HG03139 (cell line): ENCODE results near the gene EVPL.
A peak's percentile ranks its signal among the peaks of the same experiment; 100 is the strongest.
"Not testable (repeated sequence)": the region's sequence is repeated elsewhere in the genome, so short reads cannot be mapped to it uniquely, and the experiment has no call there.

Source experiments
- ATAC-seq: cut with Tn5 transposase; IDR thresholded peaks from one replicate; pipeline ENCODE4 v1.9.1; 2021; ENCODE audit not compliant: unreplicated experiment

EVPL gene

DNA sequence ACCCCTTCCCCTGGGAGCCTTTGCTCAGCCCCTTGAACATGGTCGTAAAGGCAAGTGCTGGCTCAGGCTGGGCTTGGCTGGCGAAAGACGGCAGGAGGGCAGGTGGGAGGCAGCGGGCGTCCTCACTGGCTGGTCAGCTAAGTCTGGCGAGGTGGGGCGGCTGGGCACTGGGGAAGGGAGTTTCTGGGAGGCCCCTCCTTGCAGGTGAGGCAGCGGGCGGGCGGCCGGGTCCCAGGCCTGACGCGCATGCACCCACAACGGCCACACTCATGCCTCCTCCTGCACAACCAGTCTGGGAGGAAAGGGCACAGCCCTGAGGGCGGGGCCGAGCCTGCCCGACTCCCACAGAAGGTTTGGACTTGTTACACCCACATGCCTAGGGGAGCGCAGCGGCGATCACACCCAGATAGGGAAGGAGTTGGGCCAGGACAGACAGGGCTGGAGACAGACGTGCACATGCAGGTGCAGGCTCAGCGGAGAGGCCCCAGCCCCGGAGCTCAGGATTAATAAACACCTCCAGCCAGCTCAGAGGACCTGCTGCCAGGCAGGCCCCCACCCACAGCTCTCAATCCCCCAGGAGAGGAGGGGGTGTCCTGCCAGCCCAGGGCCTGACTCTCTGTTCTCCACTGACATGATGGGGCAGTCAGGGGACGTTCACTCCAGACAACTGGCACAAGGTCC is at the start of gene EVPL:
TSS of gene EVPL (minus strand) at position 148 of the 681 bp plus-strand sequence. CDS start at position 40, 108 bp downstream.
- no peak for ATAC-seq

- ATAC-seq, result no peak
Measured at GRCh38 chr17:76076146-76076764, 49.1 kb upstream of the EVPL start.

DNA sequence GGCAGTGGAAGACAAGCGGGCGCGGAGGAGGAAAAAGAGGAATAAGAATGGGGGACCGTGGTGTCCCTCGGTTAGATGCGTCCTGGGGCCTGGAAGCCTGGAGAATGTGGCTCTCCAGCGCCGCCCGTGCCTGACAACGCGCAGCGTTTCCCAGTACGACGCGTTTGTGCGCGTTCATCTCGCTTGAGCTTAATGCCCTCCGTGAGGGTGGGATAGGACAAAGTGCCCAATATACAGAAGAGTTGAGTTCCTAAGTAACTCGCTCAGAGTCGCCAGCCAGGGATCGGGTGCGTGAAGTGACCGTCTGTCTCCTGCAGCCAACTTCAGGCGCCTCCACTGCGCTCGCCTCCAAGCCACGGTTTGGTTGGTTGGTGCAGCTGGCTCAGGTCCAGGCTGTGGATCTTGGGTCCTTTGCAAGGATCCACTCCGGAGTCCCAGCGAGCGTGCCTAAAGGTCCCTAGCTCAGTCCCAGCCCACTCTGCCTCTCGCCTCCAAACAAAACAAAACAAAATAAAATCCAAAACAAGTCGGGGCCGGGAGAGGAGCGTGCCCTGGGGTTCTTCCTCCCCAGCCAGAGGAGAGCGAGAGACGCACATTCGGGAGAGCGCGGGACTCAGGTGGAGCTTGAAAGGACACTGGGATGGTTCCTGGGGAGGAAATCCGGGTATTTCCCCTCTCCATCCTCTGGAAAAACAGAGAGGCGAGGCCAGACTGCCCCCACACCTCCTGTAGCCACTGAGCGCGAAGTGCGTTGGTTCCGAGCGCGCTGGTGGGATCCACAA is 48.4 kb upstream of the EVPL start:
- no peak for ATAC-seq

DNA sequence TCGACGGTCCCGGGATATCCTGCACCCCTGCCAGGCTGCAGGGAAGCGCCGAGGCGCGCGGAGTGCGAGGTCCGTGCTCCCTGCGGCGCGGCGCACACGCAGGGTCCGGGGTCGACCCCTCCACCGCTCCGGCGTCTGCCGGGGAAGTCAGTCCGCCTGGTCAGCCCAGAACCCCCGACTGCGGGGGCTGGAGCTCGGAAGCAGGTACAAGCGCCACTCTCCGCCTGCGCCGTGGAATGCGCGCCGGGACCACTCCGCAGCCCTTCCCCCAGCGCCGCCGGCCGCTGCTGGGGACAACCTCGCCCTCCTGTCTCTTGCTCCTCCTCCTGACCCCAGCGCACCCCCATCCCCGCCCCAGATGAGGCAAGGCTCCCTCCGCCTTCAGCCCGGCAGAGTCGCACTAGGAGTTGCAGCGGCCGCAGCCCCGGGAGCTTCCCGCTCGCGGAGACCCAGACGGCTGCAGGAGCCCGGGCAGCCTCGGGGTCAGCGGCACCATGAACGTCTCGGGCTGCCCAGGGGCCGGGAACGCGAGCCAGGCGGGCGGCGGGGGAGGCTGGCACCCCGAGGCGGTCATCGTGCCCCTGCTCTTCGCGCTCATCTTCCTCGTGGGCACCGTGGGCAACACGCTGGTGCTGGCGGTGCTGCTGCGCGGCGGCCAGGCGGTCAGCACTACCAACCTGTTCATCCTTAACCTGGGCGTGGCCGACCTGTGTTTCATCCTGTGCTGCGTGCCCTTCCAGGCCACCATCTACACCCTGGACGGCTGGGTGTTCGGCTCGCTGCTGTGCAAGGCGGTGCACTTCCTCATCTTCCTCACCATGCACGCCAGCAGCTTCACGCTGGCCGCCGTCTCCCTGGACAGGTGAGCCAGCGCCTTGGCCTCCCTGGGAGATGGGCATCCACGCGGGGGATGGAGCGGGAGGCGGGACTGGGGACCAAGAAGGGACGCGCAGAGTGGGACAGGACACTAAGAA is 47.6 kb upstream of the EVPL start, which contains the start of gene GALR2:
TSS of gene GALR2 (plus strand) at position 392 of the 974 bp plus-strand sequence. CDS start at position 495, 103 bp downstream.
- ATAC-seq, result no peak

- ATAC-seq, result peak; percentile 82
Measured at GRCh38 chr17:76072148-76072858, 45.2 kb upstream of the EVPL start, which contains the start of gene SRP68. Gene SRP68, minus strand, starts transcription at chr17:76072517. Its CDS starts 26 bp downstream, at chr17:76072491.

GRCh38 chr17:76071531-76072147 is 44.5 kb upstream of the EVPL start:
- ATAC-seq, result no peak

DNA sequence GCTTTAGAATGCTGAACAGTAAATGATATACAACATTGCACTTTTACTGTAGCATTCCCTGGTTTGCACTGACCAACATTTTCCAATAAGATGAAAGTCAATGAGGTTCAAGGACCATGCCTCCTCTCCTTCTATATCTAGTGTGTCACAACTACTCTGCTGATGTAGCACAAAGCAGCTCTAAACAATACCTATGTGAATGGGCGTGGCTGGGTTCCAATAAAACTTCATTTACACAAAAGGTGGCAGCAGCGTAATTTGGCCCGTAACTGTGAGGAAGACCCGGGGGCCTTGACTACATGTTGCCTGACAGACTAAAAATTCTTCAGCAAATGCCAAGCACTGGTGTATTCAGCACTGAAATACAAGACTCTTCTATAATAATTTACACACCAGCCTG is 38.7 kb upstream of the EVPL start:
- ATAC-seq, result no peak

DNA sequence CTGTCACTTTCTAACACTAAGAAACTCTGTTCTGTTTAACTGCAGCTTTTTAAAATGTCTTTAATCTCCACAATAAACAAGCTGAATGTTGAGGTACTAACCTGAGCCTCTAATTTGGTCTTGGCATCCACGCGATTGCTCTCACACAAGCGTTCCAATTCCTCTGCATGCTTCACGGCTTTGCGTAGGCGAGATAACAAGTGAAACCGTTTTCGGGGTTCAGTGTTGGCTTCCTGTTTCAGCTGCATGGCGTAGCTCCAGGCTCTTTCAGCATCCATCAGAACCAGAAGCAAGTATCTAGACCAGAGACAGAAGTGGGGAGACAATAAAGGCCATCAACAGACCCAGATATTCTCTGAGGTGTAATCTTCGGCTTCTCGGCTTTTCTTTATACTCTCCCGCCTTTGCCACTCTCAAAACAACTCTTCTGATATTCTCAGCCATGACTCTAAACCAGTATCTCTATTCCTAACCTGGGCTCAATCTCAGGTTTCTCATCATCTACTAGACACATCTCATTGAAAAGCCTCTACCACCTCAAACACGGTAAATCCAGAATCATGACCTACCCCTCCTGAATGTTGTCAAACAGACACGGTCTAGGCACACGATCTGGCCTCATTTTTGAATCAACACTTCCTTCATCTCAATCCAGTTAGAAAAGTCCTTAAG is 36.9 kb upstream of the EVPL start:
- no peak for ATAC-seq

- ATAC-seq, result not testable (repeated sequence)
Measured at GRCh38 chr17:76058264-76058663, 31.2 kb upstream of the EVPL start.

DNA sequence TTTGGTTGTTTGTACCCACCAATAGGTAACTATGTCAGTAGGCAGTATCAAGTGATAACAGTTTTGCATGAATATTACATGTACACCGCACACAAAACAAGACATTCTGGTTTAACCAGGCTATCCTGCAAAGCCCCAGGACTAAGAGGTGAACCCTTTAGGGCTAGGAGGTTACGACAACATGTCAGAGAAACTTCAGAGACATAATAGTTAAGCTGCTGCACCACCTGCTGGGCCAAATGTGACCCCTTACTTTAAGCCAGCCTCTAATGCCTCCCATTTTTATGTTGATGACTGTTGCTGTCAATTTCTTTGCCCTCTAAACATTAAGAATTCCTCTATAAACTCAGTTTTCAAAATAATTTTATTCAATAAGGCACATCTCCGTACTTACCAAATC is 29.8 kb upstream of the EVPL start:
- no peak for ATAC-seq

DNA sequence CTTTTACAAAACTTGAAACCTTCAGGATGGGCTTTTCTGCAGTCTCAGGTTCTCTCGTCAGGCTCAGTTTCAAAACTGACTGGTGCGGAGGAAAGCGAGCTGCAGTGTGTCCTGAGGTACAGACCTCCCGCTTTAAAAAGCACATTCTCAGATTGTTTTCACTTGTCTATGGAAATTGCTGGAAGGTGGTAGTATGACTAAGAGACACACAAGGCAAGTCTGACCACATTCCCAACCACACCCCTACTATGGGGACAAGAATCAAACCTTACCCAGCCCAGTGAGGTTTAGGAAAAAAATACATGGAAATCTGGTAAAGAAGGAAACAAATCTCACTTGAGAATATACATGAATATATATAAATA is 27.0 kb upstream of the EVPL start:
- ATAC-seq, result no peak

DNA sequence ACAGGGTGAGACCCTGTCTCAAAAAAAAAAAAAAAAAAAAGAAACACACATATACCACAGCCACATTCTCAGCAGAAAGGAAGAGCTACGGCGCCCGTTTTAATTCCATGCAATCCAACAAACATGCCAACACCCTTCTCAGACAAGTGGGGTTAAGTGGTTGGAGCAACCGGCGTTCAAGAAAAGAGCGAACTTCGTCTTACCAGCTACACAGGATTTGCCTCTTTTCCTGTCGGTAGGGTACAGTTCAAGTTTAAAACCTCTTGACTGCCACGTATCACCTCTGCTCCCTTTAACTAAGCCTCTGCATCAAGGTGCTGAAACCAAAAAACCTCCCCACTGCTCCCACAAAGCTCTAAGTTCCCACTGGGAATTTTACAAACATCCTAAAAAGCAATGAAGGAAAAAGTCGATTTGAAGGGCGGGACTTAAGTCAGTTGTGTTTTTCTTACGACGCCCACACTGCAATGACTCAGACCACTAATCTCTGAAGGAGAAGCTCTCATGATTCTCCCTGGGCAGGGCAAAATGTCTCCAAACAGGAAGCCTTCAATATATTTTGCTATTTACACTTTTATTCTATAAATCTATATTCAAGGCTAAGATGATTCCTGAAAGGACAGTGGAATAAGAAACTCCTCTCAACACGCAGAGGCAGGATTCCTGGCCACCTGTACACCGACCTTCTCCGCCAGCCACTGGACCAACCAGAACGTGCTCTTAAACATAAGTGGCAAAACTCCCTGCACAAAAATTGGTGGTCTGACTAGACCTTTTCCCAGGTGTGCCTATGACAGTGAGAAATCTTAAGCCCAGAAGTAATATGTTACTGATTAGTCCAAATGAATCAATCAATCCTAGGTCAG is 26.4 kb upstream of the EVPL start:
- no peak for ATAC-seq

DNA sequence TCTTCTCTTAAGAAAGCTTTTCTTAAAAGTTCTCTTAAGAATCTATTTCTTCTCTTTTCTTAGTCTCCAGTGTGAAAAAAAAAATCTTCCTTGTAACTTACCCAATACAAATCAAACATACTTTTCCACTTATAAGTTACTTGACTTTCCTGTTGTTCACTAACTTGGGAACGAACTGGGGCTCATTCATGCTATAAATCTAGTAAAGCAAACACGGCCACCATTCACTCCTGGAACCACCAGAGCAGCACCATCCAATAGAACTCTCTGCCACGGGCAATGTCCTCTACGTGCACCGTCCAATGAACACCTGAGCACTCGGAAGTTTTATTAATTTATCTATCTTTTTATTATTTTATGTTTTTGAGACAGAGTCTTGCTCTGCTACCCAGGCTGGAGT is 24.5 kb upstream of the EVPL start:
- ATAC-seq, result no peak

DNA sequence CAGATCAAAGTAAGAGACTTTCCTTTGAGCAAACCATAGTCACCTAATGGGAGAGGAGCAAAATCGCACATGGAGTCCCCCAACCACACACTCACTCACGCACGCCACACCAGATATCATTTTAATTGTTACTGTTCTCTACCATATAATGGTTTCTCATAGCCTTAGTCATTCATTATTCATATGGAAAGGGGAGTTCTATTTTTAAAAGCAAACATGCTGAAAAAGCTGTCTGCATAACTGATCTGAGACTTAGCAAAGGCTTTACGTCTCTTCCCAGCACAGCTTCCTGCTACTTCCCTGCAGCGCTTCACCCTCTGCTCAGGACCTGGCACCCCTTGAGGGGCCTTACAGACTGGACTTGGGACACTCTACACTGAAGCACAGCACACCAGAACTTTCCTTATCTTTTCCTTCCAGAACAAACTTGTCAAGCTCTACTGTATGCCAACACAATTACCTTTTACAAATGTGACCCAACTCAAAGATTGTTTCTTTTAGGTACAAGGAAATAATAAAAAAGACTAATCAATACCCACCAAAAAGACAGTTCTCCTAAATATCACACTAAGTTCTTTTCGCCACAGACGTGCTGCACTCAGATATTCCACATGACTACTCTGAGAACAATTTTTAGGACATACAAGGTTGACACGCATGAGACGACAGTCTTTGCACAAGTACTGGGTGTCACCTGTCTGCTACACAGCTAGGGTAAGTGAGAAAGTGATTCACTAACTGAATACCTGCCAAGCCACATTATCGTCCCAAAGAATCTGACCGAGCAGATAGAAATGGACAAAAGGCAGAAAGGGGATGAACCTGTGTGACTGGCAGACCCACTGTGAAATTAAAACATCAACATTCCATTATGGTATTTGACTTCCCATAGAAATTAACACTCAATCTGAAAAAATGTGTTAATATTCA is 23.7 kb upstream of the EVPL start:
- no peak for ATAC-seq

DNA sequence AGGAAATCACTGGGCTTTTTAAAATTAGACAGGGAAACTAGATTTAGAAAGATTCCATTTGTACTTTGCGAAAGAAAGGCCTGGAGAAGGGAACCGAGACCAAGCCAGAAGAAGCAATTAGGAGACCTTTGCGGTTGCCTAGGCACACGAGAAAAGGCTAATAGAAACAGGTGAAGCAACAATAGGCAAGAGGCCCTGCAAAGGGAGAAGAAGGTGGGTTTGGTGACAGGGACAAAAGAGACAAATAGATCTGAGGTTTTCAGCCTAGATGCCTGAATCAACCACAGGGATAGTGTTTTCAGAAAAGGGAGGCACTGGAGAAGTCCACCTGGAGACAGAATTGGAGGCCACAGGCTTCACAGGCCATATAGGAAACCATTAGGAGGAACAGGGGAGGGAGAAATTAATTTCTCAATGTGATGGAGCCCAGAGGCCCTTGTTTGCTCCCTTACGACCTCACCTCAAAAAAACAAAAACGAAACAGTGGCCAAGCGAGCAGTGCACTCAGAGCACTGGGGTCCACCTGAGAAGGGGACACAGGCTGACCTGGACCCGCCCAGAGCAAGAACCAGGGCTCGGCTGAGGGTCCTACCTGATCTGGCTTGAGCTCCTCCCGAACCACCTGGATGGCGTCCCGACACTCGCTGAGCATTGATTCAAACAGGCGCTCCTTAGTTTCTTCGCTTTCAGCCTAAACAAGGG is 22.9 kb upstream of the EVPL start:
- ATAC-seq, result no peak

DNA sequence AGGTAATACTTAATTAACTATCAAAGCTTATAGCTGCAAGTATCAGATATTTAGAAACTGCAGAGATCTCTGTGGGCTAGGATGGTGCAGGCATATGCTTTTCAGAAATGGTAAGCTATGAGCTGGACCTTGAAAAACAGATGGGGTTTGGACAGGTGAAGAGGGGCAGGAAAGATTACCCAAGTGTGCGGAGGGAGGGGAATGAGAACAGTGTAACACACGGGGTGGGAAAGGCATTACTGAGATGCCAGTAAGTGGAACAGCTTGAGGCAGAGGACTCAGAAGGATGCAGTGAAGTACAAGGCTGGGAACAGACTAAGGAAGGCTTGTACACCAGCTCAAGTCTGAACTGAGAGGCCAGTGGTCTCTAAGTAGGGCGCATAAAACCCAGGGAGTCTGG is 22.1 kb upstream of the EVPL start:
- ATAC-seq, result no peak
